ENCODE measurements around the gene ZSCAN5B. TPM values are rescaled to one million over a fixed set of nuclear protein-coding genes. Genes with fewer than 3 reads are reported as not detected.

Gene ZSCAN5B
- total RNA-seq, 4 donors from 2014 or later, result not detected

DNA sequence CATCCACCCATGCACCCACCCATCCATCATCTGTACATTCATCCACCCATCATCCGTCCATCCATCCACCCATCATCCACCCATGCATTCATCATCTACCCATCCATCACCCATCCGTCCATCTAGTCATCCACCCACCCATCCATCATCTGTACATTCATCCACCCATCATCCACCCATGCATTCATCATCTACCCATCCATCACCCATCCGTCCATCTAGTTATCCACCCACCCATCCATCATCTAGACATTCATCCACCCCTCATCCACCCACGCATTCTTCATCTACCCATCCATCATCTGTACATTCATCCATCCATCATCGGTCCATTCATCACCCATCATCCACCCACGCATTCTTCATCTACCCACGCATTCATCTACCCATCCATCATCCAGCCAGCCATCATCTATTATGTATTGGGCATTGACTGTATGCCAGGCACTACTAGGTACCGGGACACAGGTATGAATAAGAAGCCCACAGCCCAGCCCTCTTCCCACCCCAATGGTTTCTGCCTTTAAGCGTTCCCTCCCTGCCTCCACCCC lies 38.5 kb downstream of the ZSCAN5B start:
- intact Hi-C loops (cut with DNase I; ENCODE audit: low total_unique reads), result no loop called here
- no peak for TF ChIP-seq POLR2A (IDR thresholded peaks at IDR 0.05)
- TF ChIP-seq, protein P1, sequence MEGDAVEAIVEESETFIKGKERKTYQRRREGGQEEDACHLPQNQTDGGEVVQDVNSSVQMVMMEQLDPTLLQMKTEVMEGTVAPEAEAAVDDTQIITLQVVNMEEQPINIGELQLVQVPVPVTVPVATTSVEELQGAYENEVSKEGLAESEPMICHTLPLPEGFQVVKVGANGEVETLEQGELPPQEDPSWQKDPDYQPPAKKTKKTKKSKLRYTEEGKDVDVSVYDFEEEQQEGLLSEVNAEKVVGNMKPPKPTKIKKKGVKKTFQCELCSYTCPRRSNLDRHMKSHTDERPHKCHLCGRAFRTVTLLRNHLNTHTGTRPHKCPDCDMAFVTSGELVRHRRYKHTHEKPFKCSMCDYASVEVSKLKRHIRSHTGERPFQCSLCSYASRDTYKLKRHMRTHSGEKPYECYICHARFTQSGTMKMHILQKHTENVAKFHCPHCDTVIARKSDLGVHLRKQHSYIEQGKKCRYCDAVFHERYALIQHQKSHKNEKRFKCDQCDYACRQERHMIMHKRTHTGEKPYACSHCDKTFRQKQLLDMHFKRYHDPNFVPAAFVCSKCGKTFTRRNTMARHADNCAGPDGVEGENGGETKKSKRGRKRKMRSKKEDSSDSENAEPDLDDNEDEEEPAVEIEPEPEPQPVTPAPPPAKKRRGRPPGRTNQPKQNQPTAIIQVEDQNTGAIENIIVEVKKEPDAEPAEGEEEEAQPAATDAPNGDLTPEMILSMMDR (IDR thresholded peaks at IDR 0.05), result no peak
- WGBS, 2 donors, result 92 to 93% methylated on average over 9 of the region's 9 CpGs
- no peak for DNase-seq (ENCODE audit: low spot score in 2 of 2)
- H3K4me3 ChIP-seq (ENCODE audit: low read depth, poor library complexity, severe bottlenecking), result no peak overlapping the region

DNA sequence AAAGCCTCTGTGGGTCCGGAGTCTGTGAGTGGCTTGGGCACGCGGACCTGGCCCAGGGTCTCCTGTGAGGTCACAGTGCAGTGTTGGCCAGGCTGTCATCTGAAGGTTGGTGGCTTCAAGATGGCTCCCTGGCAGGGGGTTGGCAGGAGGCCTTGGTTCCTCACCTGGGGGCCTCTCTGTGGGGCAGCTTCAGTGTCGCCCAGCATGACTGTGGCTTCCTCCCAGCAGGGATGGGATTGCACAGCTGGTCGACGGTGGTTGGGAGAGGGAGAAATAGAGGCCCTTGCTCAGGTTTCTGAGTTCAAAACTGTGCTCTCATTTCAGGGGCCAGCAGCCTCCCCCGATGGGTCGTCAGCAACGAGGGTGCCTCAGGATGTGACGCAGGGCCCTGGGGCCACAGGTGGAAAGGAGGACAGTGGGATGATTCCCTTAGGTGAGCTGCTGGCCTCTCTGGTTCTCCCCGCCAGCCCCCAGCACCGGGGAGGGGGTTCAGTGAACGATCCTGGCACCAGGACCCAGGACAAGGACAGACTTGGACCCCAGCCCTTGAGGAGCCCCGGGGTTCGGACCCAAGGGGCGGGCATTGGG lies 39.3 kb downstream of the ZSCAN5B start:
- intact Hi-C loops (cut with DNase I; ENCODE audit: low total_unique reads), result no loop called here
- TF ChIP-seq POLR2A (IDR thresholded peaks at IDR 0.05), result no peak
- TF ChIP-seq, protein P1 (IDR thresholded peaks at IDR 0.05), result no peak
- no peak overlapping the region for H3K4me3 ChIP-seq (ENCODE audit: low read depth, poor library complexity, severe bottlenecking)
- DNase-seq (ENCODE audit: low spot score in 2 of 2), result no peak
- WGBS, 2 donors, result 93 to 97% methylated on average over 16 of the region's 16 CpGs

DNA sequence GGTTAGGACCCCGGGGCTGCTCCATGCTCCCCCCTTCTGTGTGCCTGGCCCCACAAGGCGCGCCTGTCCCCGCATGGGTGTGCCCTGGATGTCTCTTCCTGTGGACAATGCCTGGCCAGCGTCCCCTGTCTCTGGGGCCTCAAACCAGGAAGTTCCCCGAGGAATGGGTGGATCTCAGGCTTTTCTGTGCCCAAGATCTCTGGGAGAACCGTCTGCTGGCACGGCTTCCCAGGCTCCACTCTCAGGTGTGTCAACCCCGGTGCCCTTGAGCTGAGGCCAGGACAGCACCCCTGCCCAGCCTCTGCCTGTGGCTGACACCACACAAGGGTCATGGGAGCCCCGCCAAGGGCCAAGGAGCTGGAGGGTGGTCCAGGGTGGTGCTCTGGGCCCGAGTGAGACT lies 40.8 kb downstream of the ZSCAN5B start:
- no peak overlapping the region for H3K4me3 ChIP-seq (ENCODE audit: low read depth, poor library complexity, severe bottlenecking)
- 37 to 63% methylated on average over 10 to 11 of the region's 11 CpGs for WGBS, 2 donors
- DNase-seq (ENCODE audit: low spot score in 2 of 2), result no peak
- TF ChIP-seq, protein P1 (IDR thresholded peaks at IDR 0.05), result no peak
- no peak for TF ChIP-seq POLR2A (IDR thresholded peaks at IDR 0.05)
- intact Hi-C loops (cut with DNase I; ENCODE audit: low total_unique reads), result no loop called here

DNA sequence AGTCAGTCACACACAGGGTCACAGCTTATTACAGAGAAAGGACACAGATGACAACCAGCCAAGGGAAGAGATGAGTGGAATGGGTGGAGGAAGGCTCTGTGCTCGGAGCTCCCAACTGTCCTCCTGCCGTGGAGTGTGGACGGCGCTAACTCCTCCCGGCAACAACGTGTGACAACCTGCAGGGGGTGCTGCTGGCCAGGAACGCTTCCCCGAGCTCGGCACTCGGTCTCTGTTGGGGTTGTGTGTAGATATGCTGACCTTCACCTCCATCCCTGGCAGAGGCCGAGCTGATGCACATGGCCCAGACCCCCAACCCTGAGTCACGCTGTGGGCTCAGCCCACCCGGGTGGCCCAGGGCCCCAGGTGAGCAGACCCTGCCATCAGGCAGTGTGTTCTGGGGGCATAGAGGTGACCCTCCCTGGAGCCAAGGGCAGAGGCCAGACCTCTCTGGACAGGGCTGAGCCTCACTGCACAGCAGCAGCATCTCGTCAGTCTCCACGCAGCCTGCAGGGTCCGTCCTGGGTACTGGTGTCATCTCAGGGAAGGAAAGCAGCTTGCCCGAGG lies 42.4 kb downstream of the ZSCAN5B start:
- 68% methylated on average over 14 to 15 of the region's 17 CpGs for WGBS, 2 donors
- no peak for TF ChIP-seq POLR2A (IDR thresholded peaks at IDR 0.05)
- no peak for DNase-seq (ENCODE audit: low spot score in 2 of 2)
- intact Hi-C loops (cut with DNase I; ENCODE audit: low total_unique reads), result no loop called here
- no peak overlapping the region for H3K4me3 ChIP-seq (ENCODE audit: low read depth, poor library complexity, severe bottlenecking)

DNA sequence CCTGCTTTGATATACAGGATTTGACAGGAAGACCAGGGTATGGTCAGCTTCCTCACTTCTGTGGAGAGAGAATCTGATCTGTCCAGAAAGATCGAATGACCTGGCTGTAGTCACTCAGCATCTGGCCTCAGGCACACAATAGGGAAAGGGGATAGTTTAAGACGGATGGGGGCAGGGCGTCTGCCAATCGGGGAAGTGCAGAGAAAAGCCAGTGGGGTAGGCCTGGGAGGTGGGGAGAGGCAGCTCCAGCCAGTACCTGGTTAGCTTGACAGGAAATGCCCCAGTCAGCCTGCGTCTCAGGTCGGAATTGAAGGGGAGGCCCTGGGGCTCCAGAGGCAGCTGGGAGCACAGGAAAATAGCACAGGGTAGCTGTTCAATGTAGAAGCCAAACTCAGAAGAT lies 44.1 kb downstream of the ZSCAN5B start:
- WGBS, 2 donors, result 59 to 61% methylated on average over 6 of the region's 6 CpGs
- H3K4me3 ChIP-seq (ENCODE audit: low read depth, poor library complexity, severe bottlenecking), result no peak overlapping the region
- DNase-seq (ENCODE audit: low spot score in 2 of 2), result no peak
- TF ChIP-seq POLR2A (IDR thresholded peaks at IDR 0.05), result no peak
- intact Hi-C loops (cut with DNase I; ENCODE audit: low total_unique reads), result no loop called here

DNA sequence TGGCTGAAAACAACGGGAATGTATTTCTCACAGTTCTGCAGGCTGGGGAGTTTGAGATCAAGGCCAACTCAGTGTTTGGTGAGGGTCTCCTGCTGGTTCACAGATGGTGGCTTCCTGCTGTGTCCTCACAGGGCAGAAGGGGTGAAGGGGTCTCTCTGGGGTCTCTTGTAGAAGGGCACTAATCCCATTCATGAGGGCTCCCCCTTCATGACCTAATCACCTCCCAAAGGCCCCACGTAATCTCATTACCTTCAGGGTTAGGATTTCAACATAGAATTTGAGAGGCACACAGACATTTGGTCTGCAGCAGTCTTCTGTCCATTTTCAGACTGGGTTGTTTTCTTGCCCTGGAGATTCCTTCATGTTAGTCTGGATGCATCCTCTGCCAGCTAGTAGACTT lies 44.9 kb downstream of the ZSCAN5B start:
- intact Hi-C loops (cut with DNase I; ENCODE audit: low total_unique reads), result no loop called here
- 82 to 95% methylated on average over 2 of the region's 2 CpGs for WGBS, 2 donors
- no peak for DNase-seq (ENCODE audit: low spot score in 2 of 2)
- no peak for TF ChIP-seq POLR2A (IDR thresholded peaks at IDR 0.05)
- TF ChIP-seq, protein P1 (IDR thresholded peaks at IDR 0.05), result no peak
- no peak overlapping the region for H3K4me3 ChIP-seq (ENCODE audit: low read depth, poor library complexity, severe bottlenecking)

DNA sequence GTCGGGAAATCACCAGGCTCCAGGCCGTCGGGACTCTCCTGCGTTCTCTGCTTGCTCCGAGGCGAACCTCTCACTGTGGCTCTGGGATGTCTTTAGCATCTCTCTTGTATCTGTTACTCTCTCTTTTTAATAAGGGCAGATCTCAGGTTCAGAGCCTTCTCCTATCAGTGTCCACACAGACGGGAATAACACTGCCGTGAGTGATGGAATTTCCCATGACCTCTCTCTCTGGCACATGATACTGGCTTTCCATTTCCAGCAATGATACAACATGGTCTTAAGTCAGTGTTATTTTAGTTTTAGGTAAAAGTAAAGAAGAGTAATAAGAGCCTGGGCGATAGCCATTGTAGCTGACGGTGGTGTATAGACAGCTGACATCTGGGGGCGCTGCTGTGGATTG lies 47.2 kb downstream of the ZSCAN5B start:
- H3K4me3 ChIP-seq (ENCODE audit: low read depth, poor library complexity, severe bottlenecking), result no peak overlapping the region
- WGBS, 2 donors, result 93 to 95% methylated on average over 11 of the region's 11 CpGs
- no peak for DNase-seq (ENCODE audit: low spot score in 2 of 2)
- TF ChIP-seq POLR2A (IDR thresholded peaks at IDR 0.05), result no peak
- TF ChIP-seq, protein P1 (IDR thresholded peaks at IDR 0.05), result no peak
- intact Hi-C loops (cut with DNase I; ENCODE audit: low total_unique reads), result no loop called here
